ENCODE results near the gene POLDIP3. TPM values are rescaled to one million over a fixed set of nuclear protein-coding genes. Genes with fewer than 3 reads are reported as not detected.
"Not testable (repeated sequence)": the region's sequence is repeated elsewhere in the genome, so short reads cannot be mapped to it uniquely, and the experiment has no call there.

The POLDIP3 gene
- total RNA-seq, 1 donor from 2014 or later, result 66.9 TPM

DNA sequence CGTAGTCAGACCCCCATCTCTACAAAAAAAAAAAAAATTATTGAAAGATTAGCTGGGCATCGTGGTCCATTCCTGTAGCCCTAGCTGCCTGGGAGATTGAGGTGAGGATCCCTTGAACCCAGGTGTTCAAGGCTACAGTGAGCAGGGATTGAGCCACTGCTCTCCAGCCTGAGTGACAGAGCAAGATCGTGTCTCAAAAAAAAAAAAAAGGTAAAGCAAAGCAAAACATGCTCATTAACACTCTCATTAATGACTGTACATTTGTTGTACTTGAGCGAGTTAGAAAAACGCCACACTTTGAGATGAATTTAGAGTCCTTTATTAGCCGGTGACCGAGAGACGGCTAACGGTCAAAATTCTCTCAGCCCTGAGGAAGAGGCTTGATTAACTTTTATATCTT, 67.1 kb downstream of the POLDIP3 start:
- ATAC-seq (no peak), DNase-seq (no peak)
- Histone ChIP-seq H3K9me3 (no peaks in the 10 kb centered on the region), H3K36me3 (no peaks in the 10 kb centered on the region), H3K4me3 (no peak overlapping the region), H3K27ac (no peak overlapping the region), H3K27me3 (no peaks in the 10 kb centered on the region), H3K4me1 (no peaks in the 10 kb centered on the region)
- intact Hi-C loops (cut with DNase I), result no loop called here
- TF ChIP-seq CTCF (IDR thresholded peaks at IDR 0.05), result no peak

DNA sequence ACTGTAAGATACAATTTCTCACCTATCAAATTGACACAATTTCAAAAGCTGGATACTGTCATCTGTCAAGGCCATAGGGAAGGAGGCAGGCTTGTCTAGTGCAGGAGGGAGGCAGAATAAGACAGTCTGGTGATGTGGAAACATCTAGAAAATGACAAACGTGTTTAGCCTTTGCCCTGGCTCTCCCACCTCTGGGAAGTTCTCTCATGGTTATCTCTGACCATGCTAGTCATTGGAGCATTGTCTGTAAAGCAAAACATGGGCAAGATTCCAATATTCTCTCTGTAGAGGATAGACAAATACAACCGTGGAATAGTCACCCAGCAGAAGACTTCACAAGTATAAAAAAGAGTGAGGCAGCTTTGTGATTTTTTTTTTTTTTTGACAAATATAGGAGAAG, 70.0 kb downstream of the POLDIP3 start:
- TF ChIP-seq CTCF (IDR thresholded peaks at IDR 0.05), result no peak
- Histone ChIP-seq H3K9me3 (no peaks in the 10 kb centered on the region), H3K27me3 (no peaks in the 10 kb centered on the region), H3K4me3 (no peak overlapping the region), H3K36me3 (no peaks in the 10 kb centered on the region), H3K4me1 (no peaks in the 10 kb centered on the region), H3K27ac (no peak overlapping the region)
- ATAC-seq, result no peak
- intact Hi-C loops (cut with DNase I), result no loop called here
- no peak for DNase-seq

DNA sequence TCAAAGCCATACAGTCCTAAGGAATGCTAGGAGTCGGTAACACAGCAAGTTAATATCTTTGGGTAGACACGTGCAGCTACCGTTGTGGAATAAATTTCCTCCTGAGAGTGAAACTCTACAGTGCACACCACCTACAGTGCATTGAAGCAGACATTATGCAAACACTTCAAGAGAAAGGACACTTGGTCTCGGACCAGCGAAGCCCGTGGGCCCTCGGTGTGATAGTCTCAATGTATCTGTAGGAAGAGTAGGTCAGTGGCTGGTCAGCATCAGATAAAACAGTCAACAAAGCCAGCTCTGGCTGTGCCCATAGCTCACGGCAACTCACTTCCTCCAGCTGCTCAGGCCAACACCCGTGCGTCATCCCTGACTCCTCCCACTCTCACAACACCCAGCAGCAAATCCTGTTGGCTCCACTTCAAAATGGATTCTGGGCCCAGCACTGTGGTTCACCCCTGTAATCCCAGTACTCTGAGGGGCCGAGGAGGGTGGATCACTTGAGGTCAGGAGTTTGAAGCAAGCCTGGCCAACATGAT, 75.4 kb downstream of the POLDIP3 start:
- DNase-seq; H3K4me1 ChIP-seq; H3K27me3 ChIP-seq; H3K4me3 ChIP-seq; H3K36me3 ChIP-seq; intact Hi-C loops (cut with DNase I); H3K9me3 ChIP-seq: not testable (repeated sequence)
- peak; percentile 92 for ATAC-seq
- H3K27ac ChIP-seq, result peak overlapping the region; percentile 24

DNA sequence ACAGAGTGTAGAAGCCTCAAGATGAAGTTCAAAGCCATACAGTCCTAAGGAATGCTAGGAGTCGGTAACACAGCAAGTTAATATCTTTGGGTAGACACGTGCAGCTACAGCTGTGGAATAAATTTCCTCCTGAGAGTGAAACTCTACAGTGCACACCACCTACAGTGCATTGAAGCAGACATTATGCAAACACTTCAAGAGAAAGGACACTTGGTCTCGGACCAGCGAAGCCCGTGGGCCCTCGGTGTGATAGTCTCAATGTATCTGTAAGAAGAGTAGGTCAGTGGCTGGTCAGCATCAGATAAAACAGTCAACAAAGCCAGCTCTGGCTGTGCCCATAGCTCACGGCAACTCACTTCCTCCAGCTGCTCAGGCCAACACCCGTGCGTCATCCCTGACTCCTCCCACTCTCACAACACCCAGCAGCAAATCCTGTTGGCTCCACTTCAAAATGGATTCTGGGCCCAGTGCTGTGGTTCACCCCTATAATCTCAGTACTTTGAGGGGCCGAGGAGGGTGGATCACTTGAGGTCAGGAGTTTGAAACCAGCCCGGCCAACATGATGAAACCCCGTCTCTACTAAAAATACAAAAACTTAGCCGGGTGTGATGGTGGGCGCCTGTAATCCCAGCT, 77.4 kb downstream of the POLDIP3 start:
- H3K27ac ChIP-seq; DNase-seq; H3K4me3 ChIP-seq; intact Hi-C loops (cut with DNase I); H3K9me3 ChIP-seq; H3K27me3 ChIP-seq; H3K4me1 ChIP-seq; H3K36me3 ChIP-seq: not testable (repeated sequence)
- ATAC-seq, result peak; percentile 90

DNA sequence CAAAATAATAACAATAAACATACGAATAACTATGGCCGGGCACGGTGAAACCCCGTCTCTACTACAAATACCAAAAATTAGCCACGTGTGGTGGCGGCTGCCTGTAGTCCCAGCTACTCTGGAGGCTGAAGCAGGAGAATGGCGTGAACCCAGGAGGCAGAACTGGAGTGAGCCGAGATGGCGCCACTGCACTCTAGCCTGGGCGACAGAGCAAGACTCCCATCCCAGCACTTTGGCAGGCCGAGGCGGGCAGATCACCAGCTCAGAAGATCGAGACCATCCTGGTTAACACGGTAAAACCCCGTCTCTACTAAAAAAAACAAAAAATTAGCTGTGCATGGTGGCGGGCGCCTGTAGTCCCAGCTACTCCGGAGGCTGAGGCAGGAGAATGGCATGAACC, 78.0 kb downstream of the POLDIP3 start:
- H3K4me3 ChIP-seq; ATAC-seq; H3K36me3 ChIP-seq; intact Hi-C loops (cut with DNase I); H3K4me1 ChIP-seq; DNase-seq; H3K9me3 ChIP-seq; H3K27ac ChIP-seq; H3K27me3 ChIP-seq: not testable (repeated sequence)

GRCh38 chr22:42536166-42536565, 78.5 kb downstream of the POLDIP3 start:
- intact Hi-C loops (cut with DNase I), result no loop called here
- Histone ChIP-seq H3K4me1 (peaks cover 6% of the 10 kb centered on the region), H3K9me3 (no peaks in the 10 kb centered on the region), H3K4me3 (no peak overlapping the region), H3K27me3 (no peaks in the 10 kb centered on the region), H3K27ac (no peak overlapping the region), H3K36me3 (no peaks in the 10 kb centered on the region)
- no peak for ATAC-seq
- DNase-seq, result no peak
- TF ChIP-seq CTCF (IDR thresholded peaks at IDR 0.05), result no peak

- H3K4me1 ChIP-seq; H3K27ac ChIP-seq; H3K36me3 ChIP-seq; H3K4me3 ChIP-seq; ATAC-seq; H3K27me3 ChIP-seq; H3K9me3 ChIP-seq; intact Hi-C loops (cut with DNase I); DNase-seq: not testable (repeated sequence)
These were observed 79.5 kb downstream of the POLDIP3 start for GRCh38 chr22:42535082-42535731.

Other genes starting within 250 kb of the POLDIP3 start
- gene NFAM1, start 182.5 kb downstream of the POLDIP3 start, total RNA-seq, result 12.6 TPM
- gene RRP7A, start 95.1 kb downstream of the POLDIP3 start, total RNA-seq, result 31.2 TPM
- gene SERHL2, start 60.9 kb downstream of the POLDIP3 start, total RNA-seq, result 1.2 TPM
- gene ATP5MGL, start 25.7 kb upstream of the POLDIP3 start, total RNA-seq, result 1.0 TPM
- 251 TPM for gene CYB5R3, start 34.5 kb upstream of the POLDIP3 start, total RNA-seq
- gene A4GALT, start 106.0 kb upstream of the POLDIP3 start, total RNA-seq, result 25.7 TPM
- gene ARFGAP3, start 242.4 kb upstream of the POLDIP3 start, total RNA-seq, result 53.7 TPM

Data from upper lobe of right lung (tissue), 1 donor.